Activated CD4-positive, CD25-positive, alpha-beta regulatory T cell treated with anti-CD3 and anti-CD28 coated beads, Interleukin-2, amount 50 U/mL, for 72 hours (primary cell): ENCODE results near the gene FKBP1A.
"Not testable (repeated sequence)": the region's sequence is repeated elsewhere in the genome, so short reads cannot be mapped to it uniquely, and the experiment has no call there.

Source experiments
- DNase-seq: peaks from one replicate; pipeline ENCODE4 v3.0.0; 2021

The FKBP1A gene

DNA sequence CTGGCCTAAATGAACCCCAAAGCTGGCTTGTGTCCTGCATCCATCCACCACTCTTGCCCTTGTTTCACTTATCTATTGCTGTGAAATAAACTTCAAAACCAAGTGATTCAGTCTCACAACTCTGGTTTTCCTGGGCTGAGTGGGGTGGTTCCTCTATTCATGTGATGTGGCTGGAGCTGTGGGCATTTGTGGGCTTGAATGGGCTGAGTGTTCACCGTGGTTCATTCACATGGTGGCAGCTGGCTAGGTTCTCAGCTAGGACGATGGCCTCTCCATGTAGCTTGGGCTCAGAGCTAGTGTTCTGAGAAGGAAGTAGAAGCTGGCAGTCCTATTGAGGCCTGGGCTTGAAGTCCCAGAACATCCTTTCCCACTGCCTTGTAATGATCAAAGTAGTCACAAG, 30.4 kb downstream of the FKBP1A start:
- DNase-seq = no peak

DNA sequence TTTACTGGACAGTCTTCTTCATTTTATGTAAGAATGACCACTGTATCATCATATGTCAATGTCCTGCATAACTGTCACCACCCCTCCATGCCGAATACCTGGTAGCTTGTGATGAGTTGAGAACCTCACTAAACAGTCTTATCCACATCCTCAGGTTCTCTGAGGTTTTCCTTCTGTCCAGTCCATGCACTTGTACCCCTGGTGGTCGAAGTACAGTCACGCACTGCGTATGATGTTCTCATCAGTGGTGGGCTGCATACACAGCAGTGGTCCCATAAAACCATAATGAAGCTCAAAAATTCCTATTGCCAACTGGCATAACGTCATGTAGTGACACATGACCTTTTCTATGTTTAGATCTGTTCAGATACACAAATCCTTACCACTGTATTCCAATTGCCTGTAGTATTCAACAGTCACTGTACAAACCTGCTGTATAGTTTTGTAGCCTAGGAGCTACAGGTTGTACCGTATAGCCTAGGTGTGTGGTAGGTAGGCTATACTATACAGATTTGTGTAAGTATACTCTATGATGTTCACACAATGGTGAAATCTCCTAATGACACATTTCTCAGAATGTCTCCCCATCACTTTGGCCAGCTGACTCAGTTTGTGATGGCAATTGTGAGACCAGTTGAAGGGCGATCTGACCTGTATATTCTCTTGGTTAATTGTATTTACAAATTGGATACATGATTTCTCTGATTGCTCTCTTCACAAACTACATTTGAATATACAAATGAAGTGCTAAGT, 32.6 kb downstream of the FKBP1A start:
- DNase-seq = no peak

DNA sequence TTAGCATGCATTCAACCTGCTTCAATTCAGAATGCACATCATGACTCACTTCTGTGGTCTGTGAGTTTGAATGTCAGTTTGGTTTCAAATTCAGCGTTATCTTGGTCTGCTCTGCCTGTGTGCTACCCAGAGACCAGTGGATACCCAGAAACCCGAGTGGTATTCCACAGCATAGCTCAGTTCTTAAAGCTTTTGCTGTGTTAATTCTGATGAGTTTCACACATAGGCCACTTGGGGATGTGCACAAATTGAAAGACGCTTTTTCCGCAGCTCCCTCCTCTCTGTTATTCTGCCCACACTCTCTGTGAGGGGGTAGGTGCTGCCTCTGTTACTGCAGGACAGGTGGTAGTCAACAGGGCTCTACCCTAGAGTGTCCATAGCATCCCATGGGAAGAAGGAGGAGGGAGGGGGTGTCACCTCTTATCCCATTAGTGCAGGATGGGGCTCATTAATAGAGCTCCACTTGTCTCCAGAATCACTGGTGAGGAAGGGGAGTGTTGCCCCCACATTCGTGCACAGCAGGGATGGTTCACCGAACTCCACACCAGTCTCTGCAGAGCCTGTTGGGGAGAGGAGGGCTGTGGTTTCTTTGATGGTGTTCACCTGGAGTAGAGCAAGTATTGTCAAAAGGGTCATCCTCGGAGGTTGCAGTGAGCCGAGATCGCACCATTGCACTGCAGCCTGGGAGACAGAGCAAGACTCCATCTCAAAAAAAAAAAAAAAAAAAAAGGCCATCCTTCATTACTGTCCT, 34.8 kb downstream of the FKBP1A start:
- peak; percentile 38 for DNase-seq

DNA sequence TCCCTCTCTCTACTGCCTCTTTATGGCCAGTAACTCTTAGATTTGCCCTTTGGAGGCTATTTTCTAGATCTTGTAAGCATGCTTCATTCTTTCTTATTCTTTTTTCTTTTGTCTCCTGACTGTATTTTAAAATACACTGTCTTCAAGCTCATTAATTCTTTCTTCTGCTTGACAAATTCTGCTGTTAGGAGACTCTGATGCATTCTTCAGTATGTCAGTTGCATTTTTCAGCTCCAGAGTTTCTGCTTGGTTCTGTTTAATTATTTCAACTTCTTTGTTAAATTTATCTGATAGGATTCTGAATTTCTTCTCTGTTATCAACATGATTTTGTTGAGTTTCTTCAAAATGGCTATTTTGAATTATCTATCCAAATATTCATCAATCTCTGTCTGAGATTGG, 38.9 kb downstream of the FKBP1A start:
- DNase-seq = no peak

DNA sequence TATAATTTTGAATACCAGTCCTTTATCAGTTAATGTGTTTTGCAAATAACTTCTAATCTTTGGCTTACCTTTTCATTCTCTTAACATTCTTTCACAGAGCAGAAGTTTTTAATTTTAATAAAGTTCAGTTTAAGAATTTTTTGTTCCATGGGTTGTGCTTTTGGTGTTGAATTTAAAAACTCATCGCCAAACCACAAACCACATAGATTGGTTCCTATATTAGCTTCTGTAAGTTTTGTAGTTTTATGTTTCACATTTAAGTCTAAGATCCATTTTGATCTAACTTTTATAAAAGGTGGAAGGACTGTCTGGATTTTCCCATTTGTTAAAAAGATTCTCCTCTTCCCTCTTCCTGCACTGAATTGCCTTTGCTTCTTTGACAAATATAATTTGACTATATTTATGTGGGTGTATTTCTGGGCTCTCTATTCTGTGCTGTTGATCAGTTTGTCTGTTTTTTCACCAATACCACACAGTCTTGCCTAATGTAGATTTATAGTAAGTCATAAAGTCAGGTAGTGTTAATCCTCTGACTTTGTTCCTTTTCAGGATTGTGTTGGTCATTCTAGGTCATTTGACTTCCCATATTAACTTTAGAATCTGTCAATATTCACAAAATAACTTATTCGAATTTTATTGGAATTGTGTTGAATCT, 46.4 kb downstream of the FKBP1A start:
- no peak for DNase-seq

DNA sequence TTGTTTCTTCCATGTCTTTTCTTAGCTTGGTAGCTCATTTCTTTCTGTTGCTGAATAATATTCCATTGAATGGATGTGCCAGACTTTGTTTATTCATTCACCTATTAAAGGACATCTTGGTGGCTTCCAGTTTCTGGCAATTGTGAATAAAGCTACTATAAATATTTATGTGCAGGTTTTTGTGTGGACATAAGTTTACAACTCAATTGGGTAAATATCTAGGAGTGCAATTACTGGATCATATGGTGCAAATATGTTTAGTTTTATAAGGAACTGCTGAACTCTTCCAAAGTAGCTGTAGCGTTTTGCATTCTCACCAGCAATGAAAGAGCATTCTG, 47.1 kb downstream of the FKBP1A start:
- DNase-seq = no peak

DNA sequence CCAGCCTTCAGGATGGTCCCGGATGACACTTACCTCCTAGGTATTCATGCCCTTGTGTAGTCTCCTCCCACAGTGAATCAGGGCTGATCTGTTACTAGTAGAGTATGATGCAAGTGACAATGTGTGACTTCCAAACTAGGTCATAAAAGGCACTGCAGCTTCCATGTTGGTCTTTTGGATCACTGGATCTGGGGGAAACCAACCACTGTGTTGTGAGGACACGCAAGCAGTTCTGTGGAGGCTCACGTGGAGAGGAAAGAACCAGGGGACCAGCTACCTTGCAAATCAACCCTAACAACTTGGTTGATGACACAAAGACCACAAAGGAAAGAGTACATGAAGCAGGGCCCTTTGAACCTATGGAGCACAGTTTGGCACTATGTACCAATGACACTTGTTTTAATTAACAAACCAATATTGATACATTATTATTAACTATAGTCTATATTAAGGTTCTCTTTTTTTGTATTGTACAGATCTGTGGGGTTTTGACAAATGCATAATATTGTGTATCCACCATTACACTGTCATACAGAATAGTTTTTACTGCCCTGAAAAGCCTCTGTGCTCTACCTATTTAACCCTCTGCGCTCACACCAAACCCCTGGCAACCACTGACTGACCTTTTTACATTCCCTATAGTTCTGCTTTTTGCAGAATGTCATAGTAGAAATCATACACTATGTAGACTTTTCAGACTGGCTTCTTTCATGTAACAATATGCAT, 47.7 kb downstream of the FKBP1A start:
- no peak for DNase-seq

DNA sequence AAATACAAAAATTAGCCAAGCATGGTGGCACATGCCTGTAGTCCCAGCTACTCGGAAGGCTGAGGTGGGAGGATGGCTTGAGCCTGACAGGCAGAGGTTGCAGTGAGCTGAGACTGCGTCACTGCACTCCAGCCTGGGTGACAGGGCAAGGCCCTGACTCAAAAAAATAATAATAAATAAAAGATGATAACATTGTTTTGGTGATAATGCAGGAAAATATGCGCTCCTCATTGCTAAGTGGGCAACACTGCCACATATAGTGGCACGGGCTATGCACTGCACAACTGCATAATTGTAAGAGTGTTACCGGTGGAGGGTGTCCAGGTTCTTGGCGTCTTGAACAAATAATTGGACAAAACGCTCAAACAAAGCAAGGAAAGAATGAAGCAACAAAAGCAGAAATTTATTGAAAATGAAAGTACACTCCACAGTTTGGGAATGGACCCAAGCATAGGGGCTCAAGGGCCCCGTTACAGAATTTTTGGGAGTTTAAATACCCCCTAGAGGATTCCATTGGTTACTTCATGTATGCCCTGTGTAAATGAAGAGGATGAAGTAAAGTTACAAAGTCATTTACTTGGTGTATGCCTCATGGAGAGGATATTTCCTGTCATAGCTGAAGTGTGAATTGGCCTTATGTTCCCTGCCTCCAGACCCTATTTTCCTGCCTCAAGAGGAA, 49.3 kb downstream of the FKBP1A start:
- not testable (repeated sequence) for DNase-seq

DNA sequence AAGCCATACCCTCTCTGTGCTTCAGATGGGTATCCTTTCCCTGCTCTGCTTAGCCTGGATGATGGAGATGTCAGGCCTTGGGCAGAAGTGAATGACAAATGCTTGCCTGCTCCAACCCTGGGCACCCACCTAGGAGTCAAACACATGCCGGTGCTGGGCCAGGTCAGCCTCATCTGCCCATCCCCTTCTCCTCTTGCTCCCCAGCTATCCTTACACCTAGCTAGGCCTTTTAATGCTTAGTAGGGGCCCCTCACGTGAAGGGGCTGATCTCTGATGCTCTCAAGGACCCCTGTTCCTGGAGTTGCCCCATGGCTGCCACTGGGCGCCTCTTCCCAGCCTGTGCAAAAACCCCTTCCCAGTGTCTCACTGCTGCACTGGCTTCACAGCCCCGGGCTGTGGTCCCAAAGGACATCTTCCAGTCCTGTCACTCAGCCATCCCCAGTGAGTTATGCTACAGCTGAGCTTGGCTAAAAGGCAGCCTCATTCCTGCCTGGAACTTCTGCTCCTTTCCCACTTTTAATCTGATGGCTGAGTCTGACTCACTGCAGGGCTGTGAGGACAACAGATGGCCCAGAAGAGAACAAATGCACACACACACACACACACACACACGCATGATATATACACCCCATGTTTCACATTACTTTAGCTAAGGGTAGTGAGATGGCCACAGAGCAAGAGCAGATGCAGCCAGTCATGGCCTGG, 51.1 kb downstream of the FKBP1A start:
- no peak for DNase-seq

DNA sequence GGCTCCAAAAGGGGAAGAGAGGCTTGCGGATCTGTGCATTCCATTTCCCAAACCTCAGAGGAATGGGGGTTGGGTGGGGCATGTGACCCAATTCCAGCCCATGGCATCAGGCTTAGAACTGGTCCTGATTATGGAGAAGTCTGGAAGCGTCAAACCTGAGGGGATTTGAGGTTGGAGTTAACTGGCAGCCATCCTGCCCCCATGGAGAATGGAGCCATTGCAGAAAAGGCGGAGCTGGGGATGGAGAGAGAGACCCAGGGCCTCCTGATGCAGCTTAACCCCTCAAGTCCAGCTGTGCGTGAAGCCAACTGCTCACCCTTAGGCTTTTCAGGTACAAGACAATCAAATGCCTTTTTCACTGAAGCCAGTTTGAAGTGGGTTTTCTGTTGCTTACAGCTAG, 54.1 kb downstream of the FKBP1A start:
- DNase-seq = no peak

DNA sequence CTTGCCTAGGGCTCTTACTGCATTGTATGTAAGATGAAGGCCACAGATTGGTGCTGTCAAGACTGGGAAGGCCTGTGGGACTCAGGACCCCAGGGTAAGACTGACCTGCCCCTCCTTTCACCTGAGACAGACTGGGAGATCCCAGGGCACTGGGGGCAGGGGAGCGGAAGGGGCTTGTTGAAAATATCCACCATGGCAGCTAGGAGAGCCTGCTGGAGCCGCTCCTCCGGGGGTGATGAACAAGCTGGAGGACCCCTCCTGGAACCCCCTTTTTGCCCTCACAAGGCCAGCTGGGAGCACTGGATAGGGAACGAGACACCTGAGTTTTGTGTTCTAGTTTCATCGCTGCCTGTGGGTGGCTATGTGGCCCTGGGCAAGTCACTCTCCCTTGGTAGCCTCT, 54.8 kb downstream of the FKBP1A start:
- no peak for DNase-seq

DNA sequence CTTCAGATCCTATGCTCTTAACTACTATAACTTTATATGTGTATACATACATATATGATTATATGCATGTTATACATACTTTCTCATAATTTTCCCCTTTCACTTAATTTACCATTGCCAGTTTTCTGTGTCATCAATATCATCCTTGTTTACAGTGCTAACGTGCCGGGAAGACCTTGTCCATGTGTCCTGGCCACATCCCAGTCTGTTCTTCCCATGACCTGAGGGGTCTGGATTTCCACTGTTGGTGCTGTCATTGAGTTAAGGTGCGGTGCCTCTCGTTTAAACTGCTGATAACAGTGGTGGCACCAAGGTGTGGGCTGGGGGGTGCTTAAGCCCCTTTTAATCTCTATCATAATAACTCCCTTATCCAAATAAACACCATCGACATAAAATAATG, 55.4 kb downstream of the FKBP1A start:
- DNase-seq = no peak

DNA sequence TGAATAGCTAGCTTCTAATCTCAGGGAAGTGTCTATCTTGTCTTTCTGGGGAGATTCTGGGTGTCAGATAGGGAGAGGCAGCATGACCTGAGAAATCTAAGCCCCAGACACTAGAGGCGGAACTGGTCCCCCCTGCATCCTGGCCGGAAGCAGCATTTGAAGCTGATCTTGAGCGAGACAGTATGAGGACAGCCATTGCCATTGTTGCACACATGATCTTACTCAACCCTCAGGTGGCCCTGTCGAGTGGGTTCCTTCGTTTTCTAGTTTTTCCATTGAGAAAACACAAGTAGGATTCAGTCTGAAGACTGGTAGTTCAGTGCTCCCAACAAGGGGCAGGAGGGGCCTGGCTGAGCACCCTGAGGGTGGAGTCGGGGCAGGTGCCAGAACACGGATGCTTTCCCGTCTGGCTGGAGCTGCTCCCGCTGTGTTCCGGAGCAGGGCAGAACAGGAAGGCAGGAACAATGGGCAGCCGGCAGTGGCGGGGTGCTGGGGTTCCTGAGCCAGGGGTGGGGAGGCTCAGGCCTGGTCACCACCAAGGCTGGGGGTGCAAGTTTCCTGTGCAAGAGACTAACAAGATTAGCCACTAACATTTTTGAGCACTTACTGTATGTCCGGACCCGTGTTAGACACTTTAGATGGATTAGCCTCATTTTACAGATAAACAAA, 56.0 kb downstream of the FKBP1A start:
- no peak for DNase-seq

DNA sequence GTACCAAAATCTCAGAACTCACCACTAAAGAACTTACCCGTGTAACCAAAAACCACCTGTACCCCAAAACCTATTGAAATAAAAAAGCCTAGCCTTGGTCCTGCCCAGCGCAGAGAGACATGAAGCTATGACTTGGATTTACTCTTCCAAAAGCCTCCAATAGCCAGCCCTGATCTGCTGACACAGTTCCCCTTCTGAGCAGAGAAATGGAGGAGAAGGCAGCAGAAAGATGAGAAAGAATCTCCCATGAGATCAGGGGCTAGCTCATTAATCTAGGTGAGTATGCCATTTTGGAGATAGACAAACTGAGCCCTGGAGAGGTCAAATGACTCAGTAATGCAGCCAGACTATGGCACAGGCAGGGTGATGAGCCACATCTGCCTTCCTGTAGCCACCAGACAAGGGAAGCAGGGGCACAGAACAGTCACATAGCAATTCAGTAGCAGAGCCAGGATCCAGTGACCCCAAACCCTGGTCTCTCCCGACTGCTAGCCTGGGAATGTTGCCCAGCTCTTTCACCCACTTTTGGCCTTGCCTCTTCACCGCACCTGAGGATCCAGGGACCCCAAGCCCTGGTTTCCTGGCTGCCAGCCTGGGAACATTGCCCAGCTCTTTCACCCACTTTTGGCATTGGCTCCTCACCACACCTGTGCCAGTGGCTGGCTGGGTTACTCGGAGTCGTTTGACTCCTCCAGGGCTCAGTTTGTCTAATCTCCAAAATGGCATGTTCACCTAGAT, 56.7 kb downstream of the FKBP1A start:
- no peak for DNase-seq

DNA sequence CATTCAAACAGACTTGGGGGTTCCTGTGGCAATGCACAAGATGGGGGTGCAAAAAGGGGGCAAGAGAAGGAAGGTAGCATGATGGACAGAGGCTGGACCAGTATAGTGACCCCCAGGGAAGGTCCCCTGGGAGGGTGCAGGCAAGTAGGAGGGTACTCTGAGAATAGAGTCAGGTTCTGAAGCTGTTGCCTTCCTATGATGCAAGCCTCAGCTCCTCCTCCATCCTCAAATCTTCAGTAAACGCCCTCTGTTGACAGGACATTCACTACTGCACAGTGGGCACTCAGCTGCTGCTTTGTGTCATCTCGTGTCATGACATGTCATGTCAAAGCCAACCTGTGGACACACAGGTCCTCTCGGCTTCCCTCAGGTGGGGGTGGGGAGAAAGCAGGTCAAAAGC, 58.1 kb downstream of the FKBP1A start:
- DNase-seq = no peak

DNA sequence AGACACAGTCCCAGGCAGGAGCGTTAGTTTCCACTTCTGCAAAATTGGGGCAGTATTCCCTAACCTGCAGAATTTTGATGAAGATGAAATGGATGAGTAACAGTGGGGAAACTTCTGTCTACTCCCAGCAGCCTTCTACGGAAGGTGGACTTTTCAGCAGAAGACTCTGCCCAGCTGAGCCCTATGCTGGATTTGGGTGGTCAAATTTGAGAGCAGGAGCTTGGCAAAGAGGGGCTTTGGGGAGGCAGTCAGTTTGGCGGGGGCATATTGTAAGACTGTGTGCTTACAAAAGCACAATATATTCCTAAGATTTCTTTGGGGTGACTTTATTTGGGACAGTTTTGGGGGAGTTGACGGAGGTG, 58.5 kb downstream of the FKBP1A start:
- no peak for DNase-seq

DNA sequence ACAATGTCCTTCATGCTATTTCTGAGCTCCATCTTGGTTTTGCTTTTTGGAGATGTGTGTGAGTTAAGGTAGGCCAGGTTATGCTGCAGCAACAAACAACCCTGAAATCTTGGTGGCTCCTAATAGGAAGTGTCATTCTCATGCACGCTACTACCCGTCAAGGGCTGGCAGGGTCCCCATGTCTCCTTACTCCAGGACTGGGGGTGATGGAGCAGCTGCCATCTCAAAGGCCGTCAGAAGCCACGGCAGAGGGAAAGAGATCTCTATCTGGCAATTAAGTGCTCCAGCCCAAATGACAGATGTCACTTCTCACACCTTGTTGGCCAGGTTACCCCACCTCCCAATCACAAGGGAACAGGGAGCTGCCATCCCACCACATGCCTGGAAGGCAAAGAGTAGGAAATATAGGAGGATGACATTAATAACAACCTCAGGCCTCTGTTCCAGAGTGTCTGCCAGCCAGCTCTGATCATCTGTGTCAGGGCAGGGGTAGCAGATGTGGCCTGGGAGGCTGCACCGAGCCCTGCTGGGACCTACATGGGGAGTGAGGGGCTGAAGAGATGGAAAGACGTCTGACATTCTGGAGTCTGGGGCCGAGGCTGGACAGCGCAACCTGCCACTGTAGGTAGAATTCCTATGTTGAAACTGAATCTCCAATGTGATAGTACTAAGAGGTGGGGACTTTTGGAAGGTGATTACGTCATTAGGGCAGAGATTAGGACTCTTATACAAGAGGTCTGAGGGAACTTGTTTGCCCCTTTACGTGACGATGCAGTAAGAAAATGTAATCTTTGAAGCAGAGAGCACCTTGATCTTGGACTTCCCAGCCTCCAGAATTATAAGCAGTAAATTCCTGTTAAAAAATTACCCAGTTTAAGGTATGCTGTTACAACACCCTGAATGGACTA, 59.1 kb downstream of the FKBP1A start:
- DNase-seq = no peak

DNA sequence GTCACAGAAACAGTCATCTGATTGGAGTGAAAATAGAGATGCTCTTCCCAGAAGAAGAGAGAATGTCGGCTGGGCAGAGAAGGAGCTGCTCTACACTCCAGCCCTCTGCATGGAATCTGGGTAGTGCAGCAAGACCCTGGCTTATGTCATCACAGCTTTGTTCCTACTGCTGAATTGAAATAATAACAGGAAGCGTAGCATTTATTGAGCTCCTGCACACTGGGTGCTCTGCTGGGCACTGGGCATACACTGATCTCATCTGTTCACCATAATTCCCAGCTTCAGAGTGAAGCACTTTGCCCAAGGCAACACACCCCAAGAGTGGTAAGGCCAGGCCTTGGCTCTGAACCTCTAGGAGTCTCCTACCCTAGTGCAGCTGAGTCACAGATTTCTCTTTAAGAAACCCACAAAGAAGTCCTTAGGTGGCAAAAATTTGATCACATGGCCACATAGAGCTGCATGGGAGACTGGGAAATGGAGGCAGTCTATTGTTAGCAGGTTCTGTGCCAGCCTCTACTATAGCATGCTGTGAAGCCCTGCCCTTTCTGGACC, 60.0 kb downstream of the FKBP1A start:
- DNase-seq = no peak

DNA sequence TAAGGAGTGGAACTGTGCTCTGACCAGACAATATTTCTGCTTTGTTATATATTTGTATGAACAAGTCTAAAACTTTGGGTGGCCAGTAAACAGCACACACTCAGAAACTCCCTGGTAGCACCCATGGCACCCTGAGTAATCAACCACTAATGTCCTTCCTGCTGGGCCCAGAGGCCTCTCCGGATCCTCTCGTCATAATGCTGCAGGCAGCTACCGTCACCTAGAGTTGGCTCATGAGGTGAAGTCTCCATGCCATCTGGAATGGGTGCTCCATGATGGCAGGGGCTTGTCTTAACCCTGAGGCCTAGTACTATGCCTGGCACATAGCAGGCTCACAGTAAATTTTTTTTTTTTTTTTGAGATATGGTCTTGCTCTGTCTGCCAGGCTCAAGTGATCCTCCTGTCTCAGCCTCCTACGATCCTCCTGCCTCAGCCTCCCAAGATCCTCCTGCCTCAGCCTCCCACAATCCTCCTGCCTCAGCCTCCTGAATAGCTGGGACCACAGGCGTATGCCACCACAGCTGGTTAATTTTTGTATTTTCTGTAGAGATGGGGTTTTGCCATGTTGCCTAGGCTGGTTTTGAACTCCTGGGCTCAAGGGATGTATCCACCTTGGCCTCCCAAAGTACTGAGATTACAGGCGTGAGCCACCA, 60.9 kb downstream of the FKBP1A start:
- DNase-seq = no peak
